CMK (cell line): ENCODE measurements around the gene HDHD5.

Experiments
- DNase-seq: peaks from one replicate; pipeline ENCODE4 v3.0.0-alpha.2; 2010; ENCODE audit warnings: low read depth

The HDHD5 gene

DNA sequence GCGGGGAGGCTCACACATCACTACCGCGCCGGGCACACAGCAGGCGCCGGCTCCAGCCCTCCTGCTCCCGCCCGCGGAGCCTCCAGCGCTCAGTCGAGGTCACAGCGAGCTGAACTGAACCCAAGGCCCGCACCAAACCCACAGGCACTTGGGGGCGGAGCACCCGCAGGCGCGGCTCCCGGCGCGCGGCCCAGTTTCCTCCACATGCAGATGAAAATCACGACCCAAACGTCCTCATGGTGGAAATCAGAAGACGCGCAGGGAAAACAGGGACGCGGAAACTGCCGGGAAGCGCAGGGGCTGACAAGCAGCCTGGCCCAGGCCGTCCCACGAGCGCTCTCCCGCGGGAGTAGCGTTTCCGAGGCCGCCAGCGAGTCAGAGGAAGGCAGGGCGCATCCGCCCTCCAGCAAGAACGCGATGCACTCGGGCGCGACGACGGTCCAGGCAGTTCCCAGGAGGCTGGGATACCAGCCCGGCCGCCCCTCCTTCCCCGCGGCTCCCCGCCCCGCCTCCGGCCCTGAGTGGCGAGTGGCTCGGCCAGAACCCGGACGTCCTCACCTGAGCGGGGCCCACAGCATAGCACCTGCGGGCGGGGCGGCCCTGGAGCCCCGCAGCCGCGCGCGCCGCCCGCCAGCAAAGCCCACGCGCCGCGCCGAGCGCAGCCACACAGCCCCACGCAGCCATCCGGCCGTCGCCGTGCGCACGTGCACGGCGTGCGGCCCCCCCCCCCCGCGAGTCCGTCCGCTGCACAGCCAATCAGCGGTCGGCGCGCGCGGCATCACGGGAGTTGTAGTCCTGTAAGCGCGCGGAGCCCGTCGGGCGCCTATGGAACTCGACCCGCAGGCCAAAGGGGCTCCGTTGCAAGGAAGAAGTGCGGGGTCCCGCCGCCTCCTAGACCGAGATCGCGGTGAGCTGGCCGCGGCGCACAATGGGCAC is at the start of gene HDHD5:
HDHD5 (minus strand) TSS at position 710 of the 936 bp plus-strand sequence; CDS start at position 684, 26 bp downstream.
- no peak for DNase-seq

DNA sequence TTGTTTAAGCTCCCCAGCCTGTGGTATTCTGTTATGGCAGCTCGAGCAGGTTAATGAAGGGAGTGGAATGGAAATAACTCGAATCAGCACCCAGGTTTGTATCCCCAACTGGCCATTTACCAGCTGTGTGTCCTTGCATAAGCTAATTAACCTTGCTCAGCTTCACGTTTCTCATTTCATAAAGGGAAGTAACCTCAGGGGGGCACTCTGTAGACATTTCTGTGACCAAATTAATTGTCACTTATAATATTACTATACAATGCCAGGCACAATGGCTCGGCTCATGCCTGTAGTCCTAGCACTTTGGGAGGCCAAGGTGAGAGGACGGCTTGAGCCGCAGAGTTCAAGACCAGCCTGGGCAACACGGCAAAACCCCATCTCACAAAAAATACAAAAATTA is 46.4 kb upstream of the HDHD5 start:
- DNase-seq, result no peak

DNA sequence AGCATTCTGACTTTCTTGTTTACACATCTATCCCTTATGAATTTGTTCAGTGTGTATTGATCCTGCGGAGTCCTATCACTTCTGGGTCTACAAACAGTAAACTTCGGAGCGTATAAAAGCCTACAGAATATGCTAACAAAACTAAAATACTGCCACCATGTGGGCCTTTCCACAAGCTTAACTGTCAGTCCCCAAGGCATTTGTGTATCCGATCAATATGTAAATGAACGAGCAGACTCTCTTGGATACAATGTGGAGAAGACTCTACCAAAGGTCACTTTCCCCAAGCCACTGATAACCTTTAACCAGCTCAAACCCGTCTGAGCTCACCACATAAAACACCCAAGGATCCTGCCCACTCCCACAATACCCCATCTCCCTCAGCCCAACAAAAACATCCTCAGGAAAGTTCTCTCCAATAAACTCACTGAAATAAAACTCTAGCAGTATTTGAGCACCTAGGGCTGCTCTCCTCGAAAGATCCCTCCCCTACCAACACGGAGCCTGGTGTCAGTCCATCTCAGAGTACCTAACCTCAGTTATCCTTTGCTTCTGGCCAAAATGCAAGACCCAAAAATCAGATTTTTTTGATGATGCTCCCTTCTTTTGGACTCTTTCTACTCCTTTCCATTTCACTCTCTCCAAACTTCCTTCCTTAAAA is 42.3 kb upstream of the HDHD5 start:
- no peak for DNase-seq

DNA sequence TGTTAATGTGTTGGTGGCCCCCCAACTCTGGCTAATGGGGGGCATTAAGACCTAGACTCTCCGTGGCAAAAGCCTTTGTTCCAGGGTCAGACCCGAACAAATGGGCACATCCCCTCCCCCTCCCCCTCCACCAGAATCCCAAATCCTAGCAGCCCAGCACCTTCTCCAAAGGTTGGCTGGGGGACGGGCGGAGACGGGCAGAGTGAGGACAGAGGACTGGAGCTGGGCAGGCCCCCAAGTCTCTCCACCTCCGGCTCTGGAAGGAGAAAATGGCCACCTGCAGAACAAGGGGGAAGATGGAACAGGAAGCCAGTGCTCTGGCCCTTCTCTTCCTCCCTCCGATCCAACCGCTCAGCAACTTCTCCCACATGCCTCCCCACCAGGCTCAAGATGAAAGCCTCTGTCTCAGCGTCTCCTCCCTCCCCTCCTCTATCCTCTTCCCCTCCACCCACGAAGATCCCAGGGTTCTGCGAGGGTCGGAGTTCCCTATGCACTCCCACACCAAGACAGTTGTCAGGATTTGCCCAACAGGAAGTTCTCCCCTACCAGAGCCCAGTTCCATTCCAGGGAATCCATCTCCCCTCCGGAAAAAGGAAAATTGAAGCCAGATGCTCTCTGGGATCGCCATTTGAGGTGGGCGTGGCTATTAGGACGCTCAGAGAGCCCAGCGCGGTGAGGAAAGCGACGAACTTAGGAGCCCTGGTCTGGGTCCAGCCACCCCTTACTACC is 40.1 kb upstream of the HDHD5 start:
- DNase-seq, result no peak

DNA sequence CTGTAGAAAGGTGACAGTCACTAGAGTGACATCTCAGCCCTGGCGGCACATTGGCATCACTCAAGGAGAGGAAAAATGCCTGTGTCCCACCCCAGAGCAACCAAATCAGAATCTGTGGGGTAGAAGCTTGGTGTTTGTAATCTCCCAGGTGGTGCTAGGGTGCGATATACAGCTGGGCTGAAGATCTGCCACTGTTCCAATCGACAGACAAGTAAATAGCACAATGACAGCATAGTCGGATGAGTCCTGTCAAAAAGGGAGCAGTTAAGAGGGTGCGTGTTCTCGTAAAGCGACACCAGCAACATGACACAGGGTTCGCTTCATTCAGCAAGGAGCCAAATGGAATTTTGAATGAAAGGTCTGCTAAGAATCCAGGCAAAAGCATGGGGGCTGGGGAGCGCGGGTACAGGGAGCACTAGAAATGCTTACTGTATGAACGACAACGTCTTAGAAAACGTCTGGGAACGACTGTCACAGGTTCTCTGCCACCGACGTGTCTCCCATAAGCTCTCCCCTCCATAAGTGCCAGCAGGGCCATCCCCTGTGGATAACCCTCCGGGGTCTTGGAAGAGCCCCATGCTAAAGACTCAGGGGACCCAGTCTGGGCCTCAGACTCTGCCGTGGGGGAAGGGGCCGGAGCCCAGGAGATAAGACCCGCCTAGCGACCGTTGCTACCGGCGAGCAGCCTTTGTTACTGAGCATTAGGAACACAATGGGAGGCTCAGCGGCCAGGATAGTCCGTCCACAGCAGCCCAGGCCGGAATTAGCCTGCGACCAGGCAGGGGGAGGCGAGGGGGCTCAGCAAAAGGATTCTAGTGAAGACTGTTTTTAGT is 39.3 kb upstream of the HDHD5 start:
- DNase-seq, result no peak

DNA sequence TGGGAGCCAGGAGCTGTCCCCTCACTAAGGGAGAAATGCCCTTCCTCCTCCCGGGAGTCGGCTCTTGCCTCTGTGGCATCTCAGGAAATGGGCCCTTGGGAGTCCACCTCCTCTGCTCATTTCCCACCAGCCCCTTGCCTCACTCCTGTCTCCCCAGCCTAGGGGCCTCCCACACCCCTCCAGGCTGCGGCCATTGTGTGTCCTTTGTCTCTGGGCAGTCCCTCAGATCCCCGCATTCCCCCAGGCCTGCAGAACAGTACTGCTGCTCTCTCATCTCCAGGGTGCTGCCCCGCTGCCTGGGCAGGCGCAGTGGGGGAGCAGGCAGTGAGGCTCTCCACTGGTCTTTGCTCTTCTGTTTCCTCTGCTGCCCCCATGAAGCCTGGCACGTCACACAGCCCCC is 35.1 kb upstream of the HDHD5 start:
- no peak for DNase-seq

DNA sequence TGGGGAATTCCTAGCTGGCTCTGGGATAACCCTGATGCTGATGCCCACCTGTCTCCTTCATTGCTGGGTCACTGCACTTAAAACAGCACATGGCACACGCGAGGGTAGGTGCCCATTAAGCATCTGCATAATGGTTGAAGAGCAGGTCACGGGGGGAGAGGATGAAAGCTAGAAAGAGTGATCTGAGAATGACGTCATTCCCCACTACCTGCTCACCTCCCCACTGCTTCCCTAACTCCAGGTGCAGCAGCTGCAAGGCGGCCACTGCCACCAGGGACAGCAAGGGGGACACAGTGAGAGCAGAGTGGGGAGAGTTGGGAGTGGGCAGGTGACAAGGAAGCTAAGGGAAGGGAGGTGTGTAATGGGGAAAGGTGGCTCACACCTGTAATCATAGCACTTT is 33.1 kb upstream of the HDHD5 start:
- DNase-seq, result no peak

DNA sequence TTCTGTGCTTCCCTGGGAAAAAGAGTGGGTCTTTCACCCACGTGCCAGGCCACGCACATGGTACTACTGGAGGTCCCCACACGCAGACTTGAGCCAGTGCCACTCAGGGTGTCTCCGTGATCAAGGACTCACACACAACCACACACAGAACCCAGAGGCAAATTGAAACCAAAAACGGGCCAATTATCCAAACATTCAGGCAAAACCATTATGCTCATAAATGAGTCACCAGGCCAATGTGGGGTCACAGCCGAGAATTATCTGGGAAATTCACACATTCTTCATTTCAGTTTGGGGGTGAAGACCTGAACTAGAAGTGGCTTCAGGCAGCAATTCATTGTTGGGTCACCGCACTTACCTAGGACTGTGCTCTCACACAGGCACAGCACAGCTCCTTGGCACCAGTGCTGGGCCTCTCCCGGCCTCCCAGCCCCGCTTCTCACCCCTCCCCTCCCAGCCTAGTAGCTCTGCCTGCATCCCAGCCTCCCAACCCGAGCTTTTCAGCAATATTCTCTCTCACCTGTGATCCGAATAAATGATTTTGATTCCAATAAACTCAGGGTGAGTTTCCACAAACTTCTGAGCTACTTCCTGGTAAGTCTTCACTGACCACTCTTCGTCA is 32.2 kb upstream of the HDHD5 start:
- DNase-seq, result no peak

DNA sequence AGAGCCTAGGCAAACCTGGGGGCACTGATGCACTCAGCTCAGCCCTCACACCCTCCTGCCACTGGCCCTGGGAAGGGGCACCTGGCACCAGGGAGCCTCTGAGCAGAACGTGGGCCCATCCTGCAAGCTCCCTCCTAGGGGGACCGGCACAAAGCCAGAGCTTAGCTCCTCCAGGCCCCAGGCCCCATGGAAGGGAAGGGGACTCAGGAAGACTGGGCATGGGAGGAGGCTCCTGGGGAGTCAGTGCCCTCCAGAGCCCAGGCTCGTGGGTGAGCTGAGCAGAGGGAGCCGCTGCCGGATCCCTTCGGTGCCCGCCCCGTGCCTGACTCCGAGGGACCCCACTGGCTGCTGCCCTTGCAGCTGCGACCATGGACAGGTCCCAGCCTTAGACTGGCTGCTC is 31.6 kb upstream of the HDHD5 start:
- no peak for DNase-seq

DNA sequence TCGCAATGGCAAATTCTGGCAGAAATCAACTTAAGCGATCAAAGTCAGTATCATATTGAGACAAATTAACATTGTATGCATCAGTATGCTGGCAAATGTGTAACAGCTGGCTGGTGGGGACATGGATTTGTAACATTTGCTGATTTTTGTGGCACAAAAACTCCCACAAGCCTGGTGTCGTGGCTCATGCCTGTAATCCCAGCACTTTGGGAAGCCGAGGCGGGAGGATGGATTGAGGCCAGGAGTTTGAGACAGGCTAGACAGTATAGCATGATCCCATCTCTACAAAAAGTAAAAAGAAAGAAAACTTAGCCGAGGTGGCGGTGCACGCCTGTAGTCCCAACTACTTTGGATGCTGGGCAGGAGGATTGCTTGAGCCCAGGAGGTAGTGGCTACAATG is 17.6 kb upstream of the HDHD5 start:
- DNase-seq, result no peak

DNA sequence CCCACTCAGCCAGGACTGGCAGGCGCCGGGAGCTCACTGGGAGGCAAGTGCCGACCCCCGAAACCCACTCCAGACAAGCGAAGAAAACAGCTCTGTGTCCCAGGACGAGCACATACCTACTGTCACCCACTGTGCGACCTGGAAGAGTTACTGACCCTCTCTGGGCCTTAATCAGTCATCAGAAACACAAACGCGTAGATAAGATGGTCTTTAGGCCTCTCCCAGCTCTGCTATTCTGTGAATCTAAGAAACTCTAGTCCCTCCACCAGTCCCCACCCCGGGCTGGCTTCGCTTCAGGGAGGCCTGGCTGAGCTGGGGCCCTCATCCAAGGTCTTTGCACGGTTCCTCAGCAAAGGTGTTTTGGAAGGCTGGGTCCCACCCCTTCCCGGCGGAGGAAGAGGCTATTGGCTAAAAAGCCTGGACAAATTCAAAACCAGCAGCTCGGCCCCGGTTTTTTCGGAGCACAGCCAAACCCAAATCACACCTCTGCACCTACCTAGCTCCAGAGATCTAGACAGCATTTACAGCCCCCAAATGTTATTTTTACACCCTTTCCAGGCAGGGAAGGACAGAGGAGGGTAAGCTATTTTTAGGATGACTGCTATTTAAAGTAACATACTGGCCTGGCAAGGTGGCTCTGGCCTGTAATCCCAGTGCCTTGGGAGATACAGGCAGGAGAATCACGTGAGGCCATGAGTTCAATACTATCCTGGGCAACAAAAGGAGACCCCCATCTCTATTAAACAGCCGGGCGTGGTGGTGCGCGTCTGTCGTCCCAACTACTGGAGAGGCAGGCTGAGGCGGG is 13.2 kb upstream of the HDHD5 start:
- no peak for DNase-seq

DNA sequence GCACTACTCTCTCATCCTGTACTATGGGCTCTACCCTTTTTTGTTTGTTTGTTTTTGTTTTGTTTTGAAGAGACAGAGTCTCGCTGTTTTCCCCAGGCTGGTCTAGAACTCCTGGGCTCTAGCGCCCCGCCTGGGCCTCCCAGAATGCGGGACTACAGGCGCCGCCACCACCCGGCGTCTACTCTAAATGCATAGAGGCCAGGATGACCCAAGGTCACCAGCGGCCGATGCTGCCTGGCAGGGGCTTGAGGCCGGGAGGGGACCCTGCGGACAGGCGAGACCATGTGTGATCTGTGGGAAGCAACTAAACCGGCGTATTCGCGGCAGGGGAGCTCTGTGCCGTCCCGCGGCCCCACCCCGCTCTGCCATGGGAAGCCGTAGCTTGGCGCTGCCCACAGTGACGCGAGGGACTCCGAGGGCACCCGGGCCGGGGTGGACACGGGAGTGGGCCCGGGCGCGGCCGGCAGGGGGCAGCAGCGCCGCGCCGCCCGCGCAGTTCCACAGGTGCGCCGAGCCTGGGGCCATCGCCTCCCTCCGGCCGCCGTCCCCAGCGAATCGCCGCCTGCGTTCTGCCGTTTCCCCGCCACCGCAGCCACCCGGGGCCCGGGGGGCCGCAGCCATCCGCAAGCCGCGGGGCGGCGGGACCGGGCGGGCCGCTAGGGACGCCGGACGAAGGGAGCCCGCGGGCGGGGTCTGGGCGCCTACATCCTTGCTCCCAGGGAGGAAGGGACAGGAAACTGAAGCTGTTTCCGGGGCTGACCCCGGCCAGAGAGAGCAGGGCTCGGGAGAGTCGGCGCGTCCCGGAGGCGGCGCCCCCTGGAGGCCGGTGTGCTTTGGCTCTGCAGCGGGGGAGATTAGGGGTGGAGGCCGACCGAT is 12.3 kb upstream of the HDHD5 start:
- DNase-seq, result peak; percentile 61

DNA sequence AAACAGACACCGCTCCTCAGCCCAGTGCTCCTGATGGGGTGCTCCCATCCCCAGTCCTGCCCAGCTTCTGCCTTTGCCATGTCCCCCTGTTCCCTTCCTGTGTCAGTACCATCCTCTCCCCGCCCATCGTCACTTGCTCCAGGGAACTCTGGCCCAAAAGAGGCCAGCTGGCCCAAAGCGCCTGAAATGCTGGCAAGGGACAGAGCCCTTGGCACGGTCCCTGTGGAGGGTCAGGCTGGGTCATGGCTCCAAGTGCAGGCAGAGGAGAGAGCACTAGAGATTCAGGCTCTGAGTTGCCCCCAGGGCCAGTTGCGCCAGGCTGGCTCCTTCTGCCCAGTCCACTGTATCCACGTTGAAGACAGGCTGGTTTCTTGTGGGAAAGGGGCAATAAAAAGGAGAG is 8.4 kb upstream of the HDHD5 start:
- no peak for DNase-seq

DNA sequence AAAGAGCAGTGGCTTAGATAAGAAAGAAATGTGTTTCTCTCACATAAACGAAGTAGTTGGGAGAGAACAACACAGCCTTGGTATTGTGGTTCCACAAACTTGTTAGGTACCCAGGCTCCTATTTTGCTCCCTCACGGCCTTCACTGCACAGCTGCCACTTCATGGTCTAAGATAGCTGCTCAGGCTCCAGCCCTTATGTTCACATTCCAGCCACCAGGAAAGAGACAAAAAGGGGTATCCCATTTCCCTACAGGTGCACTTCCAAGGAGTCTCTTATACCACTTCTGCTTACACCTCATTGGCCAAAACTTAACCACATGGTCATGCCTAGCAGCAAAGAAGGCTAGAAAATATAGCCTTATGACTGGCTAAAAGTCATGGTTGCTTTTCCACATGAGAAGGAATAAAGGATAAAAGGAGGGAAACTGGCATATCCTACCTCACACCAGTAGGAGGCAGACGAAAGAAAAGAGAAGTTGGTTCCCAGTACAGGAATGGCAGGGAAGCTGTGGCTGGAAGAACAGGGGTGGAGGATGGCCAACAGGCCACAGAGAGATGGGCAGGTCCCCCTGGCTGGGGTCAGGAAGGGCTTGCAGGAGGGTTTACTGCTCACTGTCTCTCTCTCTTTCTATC is 5.4 kb upstream of the HDHD5 start:
- no peak for DNase-seq

DNA sequence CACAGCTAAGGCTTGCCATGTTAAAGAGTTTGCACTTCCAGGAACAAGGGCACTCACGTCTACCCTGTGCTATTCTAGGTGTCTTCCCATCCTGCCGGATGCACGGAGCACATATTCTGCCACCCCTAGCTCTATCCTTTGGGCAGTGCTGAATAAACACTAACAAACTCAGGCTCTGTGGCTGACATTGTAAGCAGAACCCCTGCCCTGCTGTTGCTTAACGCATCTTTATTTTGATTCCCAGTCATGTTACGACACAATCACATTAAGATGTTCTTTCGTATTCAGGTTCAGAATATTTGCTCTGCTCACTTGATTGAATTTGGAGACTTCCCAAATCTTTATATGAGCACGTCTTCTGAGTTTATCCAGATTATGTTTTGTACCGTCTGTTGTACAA is 3.7 kb upstream of the HDHD5 start:
- no peak for DNase-seq

DNA sequence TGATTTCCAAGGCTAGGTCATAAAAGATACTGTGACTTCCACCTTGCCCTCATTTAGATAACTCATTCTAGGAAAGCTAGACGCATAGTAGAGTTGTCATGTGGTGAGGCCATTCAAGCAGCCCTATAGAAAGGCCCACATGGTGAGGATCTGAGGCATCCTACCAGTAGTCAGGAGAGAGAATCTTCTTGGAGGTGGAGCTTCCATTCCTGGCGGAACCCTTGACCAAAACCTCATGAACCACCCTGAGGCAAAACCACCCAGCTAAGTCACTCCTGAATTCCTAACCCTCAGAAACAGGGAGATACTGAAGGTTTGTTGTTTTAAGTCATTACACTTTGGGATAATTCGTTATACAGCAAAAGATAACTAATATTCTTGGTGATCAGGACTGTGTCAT is 2.9 kb upstream of the HDHD5 start:
- no peak for DNase-seq

DNA sequence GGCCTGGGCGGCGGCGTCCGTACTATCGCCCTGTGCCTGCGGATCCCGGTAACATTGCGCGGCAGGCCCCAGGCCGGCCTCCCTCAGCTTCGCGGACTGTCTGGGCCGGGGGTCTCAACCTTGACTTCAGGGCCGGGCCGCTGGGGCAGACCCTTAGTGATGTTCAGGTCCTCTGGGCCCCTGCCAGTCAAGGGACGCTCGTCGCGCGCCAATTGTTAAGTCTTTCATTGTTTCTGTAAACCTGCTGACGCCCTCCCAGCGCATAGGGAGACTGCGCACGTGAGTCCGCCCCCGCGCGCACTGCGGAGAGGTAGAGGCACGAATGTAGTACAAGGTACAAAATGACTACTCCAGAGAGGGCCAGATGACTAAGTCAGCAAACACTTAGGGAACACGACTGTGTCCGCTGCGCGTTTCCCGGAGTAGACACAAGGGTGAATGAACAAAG is 451 bp upstream of the HDHD5 start:
- DNase-seq, result no peak

DNA sequence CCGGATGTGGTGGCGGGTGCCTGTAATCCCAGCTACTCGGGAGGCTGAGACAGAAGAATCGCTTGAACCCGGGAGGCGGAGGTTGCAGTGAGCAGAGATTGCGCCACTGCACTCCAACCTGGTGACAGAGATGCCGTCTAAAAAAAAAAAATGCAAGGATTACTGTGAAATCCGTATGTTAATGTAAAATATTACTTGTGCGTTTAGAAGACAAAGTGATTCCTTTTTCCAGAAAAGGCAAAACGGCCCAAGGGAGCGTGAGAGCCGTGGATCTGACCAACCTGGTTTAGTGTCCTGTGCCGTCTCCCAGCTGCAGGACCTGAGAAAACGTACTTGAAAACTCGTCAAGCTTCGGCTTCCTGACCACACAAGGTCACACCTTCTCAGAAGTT is 905 bp downstream of the HDHD5 start:
- DNase-seq, result no peak

DNA sequence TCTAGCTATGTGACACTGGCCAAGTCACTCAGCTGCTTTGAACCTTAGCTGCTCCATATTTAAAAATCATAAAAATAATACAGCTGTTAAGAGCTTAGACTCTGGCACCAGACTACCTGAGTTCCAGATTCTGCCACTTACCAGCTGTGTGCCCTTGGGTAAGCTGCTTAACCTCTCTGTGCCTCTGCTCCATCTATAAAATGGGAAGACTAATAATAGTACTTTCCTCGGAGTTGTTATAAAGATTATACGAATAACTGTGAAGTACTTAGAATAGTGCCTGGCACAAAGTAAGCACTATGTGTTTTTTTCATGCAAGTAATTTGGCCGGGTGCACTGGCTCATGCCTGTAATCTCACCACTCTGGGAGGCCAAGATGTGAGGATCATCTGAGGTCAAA is 1.4 kb downstream of the HDHD5 start:
- DNase-seq, result no peak
